GM19328 (cell line): ENCODE results near the gene STAG3.
"Not testable (repeated sequence)": the region's sequence is repeated elsewhere in the genome, so short reads cannot be mapped to it uniquely, and the experiment has no call there.

Experiments used
- ATAC-seq: cut with Tn5 transposase; IDR thresholded peaks from one replicate; pipeline ENCODE4 v1.9.1; 2021; ENCODE audit warnings: mild to moderate bottlenecking, moderate library complexity; ENCODE audit not compliant: unreplicated experiment

The STAG3 gene

DNA sequence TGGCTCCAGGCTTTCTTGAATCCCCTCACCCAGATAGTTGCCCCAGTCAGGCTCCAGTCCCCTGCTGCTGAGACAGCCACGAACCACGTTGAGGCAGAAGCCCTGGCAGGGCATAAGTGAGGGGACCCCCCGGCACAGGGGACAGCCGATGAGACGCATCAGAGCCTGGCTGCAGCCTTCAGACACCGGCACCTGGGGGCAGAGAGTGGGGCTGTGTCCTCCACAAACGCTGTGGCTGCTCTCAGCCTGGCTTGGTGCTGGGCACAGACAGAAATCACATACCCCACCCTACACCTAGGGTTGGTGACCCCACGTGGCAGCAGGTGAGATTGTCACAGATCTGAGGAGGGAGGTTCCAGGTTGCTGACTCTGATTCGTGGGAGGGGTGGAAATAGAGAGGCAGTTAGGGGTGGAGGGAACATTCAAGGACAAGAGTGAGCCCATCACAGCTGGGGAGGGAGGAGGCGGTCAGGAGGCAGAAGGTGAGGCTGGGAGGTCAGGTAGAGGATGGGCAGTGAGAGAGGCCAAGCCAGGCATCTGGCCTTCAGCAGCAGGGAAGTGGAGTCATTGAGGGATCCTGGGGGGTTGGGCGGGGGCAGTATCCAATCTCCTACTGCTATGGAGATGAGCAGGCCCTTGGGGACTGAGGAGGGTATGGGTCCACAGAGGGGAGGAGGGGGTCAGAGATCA lies 3.8 kb upstream of the STAG3 start:
- ATAC-seq = no peak

DNA sequence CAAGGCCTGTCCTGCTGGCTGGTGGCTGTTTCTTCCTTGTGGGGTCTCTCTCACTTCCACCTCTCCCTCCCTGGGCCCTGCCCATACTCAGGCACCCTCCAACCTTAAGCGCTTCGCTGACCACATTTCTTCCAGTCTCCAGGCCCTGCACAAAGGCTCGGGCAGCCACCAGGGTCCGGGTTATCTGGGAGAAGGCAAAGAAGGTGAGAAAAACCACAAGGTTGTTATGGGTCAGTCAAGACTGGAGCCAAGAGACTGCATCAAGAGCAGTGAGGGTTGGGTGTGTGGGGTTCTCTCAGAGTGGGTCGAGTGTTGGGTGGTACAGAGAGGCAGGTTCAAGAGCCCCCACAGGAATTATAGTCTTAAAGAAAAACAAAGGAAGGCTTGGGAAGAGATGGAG lies 3.1 kb upstream of the STAG3 start:
- no peak for ATAC-seq

DNA sequence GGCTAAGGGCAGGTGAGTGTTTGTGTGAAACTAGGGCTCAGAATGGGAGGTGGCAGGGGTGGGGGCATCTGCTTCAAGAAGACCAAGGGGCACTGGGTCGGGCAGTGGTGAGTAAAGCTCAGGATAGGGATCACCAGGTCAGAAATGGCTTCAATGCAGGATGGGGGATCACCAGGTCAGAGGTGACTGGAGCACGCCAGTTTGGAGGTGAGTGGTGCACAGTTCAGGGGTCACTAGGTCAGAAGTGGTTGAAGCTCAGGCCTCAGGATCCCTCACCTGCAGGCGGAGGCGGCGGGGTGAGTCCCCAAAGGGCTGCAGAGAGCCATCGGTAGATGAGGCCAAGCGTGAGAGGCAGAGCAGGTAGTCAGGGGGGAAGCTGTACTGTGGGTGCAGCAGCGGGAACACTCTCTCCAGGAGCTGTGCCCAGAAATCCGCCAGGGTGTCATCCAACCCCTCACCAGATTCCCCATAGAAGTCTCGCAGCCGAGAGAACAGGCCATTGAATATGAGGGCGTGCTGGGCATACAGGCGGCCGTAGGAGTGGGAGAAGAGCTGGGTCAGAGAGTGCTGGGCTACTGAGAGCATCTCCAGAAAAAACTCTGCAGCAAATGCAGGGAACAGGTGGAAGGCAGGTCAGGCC lies 2.3 kb upstream of the STAG3 start:
- no peak for ATAC-seq

DNA sequence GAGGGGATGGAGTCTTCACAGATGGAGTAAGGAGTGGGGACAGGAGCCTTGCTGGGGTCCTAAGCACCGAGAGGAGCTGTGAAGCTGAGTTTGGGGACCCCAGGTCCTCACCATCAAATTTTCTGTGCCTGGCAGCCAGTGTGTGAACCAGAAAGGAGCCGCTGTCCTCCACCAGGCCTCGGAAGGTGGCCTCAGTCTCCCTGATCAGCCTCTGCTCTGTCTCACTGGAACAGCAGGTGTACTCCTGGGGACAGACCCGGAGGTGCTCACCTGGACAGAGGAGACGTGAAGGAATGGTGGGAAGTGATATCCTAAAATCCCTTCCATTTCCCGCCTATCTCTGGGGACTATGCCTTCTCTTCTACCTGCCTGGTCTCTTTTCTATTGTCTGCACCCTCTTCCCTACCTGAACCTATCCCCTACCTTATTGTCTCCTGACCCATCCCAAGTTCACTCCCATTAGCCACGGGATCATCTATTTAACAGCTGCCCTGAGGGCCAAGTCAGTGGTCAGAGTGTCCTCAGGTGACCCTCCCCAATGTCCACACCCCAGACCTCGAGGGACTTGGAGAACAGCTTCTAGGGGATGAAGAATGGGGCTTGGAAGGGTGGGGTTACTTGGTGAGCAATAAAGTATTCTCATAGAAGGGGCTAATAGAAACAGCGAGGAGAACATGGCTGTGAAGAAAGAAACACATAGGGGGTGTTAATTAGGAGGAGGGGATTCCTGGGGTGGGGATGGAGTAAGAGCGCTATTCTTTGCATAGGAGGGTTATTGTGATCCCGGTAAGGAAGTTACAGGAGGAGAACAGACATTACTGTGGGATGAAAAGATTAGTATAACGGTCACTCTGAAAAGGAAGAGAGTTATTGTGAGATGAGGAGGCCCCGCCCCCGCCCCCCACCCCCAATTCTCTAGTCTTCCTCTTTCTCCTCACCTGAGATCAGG lies 1.3 kb upstream of the STAG3 start:
- no peak for ATAC-seq

DNA sequence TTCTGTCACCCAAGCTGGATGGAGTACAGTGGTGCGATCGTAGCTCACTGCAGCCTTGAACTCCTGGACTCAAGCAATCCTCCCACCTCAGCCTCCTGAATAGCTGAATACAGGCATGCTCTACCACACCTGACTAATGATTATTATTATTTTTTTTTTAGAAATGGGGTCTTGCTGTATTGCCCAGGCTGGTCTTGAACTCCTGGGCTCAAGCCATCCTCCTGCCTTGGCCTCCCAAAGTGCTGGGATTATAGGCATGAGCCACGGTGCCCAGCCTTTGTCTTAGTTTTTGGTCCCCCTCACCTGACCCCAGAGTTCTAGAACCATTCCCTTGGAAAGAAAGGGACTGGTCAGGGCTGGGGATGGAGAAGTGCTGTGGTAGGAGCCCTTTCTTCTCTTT lies 2.4 kb downstream of the STAG3 start:
- not testable (repeated sequence) for ATAC-seq

DNA sequence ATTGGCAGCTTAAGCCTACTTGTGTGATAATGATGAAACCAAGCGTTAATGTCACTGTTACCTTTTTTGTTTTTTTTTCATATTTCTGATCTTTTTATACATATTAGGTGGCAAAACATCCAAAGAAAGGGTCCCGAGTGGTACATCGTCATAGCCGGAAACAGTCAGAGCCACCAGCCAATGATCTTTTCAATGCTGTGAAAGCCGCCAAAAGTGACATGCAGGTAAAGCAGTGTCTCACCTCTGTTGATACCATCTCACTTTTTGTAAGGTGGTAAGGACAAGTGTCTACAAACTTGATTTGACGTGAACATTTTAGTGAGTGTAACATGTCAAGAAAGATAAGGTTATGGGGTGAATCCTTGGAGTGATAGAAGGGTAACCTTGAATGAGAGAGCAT lies 4.9 kb downstream of the STAG3 start:
- not testable (repeated sequence) for ATAC-seq

DNA sequence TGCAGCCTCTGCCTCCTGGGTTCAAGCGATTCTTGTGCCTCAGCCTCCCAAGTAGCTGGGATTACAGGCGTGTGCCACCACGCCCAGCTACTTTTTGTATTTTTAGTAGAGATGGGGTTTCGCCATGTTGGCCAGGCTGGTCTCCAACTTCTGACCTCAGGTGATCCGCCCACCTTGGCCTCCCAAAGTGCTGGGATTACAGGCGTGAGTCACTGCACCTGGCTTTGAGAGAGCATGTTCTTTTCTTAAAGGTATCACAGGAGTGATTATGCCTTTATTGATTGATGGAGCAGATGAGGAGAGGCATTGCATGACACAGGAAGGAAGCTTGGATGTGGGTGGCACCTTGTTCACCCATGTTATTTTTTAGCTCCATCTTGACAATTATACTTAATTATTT lies 5.4 kb downstream of the STAG3 start:
- ATAC-seq = not testable (repeated sequence)

DNA sequence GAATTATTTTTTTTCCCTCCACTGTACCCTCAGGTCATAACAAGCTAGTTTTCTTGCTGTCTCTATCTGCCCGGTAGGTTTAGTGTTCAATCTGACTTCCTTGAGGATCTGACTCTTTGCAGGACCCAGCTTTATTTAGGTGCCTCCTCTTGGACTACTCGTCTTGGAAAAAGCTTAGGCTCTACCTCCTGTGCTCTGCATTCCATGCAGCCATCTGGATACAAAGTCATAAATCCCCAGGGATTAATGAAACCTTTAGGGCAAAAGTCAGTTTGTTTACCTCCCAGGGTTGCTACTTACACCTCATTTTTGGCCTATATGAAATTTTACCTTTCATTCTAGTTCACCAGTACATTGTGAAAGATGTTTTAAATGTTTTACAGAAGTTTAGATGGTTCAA lies 8.0 kb downstream of the STAG3 start:
- ATAC-seq = no peak

DNA sequence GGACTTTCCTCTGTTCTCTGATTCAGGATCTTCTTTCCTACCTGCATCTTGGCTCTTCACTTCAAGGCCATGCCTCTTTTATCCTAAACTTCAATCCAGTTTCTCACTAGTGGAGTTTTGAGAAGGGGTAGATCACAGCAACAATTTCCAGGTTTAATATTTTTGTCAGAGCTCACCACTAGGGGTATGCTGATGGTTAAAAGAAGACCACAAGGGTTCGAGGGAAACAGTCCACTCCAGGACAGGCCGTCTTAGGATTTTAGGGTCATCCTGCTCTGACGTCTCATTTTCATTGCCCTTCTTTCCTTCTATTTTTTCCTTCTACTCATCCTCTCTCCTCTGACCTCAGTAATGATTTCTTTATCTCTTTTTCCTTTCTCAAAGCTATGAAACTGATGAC lies 11.3 kb downstream of the STAG3 start:
- no peak for ATAC-seq

DNA sequence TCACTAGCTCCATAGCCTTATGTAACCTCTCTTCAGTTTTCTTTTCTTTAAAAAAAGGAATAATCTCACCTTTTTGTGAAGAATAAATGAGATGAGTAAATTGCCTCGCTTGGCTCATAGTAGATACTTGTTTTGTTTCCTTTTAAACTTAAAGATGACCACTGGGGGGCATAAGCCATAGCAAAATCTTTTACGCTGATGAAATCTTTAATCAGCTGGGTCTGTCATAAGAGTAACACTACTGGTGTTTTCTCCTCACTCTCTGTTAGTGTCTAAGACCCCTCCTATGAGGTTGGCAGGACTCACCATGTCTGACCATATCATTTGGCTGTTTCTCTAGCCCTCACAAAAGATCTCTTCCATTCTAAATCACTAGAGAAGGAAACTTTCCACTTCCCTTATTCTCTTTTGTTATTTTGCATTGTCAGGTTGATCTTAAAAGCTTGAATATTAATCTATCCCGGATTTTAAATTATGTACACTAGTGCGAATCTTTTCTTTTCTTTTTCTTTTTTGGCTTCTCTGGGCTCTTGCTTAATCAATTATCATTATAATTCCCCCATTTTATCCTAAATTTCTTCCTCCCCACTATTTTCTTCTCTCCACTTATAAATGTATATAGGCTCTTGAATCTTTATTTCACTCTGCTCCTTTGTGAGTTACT lies 12.5 kb downstream of the STAG3 start:
- ATAC-seq = no peak

DNA sequence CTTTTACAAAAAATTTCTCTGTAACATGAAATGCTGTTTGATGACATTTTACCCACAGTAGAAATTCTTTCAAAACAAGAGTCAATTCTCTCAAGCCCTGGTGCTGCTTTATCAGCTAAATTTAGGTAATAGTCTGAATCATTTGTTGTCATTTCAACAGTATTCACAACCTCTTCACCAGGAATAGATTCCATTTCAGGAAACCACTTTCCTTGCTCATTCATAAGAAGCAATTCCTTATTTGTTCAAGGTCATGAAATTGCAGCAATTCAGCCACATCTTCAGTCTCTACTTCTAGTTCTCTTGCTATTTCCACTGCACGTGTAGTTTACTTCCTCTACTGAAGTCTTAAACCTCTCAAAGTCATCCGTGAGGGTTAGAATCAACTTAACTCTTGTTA lies 14.1 kb downstream of the STAG3 start:
- no peak for ATAC-seq

DNA sequence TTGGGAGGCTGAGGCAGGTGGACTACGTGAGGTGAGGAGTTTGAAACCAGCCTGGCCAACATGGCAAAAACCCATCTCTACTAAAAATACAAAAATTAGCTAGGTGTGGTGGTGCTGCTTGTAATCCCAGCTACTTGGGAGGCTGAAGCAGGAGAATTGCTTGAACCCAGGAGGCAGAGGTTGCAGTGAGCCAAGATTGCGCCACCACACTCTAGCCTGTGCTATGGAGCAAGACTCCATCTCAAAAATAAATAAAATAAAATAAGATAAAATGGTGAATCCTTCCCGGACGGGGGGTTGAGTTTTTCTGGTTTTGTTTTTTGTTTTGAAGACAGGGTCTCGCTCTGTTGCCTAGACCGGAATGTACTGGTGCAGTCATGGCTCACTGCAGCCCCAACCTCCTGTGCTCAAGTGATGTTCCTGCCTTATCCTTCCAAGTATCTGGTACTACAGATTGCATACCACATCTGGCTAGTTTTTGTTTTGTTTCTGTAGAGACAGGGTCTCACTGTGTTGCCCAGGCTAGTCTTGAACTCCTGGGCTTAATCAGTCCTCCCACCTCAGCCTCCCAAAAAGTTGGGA lies 14.7 kb downstream of the STAG3 start:
- not testable (repeated sequence) for ATAC-seq

DNA sequence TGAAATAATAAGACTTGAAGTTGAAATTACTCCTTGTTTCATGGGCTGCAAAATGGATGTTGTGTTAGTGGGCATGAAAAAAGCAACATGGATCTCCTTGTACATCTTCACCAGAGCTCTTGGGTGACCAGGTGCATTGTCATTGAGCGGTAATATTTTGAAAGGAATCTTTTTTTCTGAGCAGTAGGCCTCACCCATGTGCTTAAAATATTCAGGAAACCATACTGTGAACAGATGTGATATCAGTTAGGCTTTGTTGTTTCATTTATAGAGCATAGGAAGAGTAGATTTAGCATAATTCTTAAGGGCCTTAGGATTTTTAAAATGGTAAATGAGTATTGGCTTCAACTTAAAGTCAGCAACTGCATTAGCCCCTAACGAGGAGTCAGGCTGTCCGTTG lies 15.3 kb downstream of the STAG3 start:
- ATAC-seq = no peak

DNA sequence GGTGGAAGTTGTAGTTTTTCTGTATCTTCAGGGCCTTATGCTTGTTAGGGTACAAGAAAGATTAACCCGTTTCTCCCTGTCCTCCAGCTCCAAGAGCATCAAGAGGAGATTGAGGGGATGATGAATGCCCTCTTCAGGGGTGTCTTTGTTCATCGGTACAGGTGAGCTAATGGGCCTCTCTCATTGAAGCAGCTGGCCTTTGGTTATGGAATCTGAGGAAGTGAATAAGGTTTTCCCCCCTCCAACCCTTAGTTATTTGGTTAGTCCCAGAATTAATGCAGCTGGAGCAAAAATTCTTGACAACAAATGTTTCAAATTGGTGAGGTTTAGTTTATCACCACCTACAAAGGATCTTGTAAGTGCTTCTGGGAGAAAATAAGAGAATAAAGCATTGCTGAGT lies 17.5 kb downstream of the STAG3 start:
- no peak for ATAC-seq

DNA sequence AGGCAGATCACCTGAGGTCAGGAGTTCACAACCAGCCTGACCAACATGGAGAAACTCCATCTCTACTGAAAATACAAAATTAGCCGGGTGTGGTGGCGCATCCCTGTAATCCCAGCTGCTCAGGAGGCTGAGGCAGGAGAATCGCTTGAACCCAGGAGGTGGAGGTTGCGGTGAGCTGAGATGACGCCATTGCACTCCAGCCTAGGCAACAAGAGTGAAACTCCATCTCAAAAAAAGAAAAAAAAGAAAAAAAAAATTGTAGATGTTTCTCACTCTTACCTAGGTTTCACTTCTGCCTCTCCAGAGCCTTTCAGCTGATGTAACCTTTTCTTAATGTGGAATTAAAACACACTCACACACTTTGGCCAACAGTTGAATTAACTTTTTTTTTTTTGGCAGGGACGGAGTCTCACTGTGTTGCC lies 18.2 kb downstream of the STAG3 start:
- not testable (repeated sequence) for ATAC-seq

DNA sequence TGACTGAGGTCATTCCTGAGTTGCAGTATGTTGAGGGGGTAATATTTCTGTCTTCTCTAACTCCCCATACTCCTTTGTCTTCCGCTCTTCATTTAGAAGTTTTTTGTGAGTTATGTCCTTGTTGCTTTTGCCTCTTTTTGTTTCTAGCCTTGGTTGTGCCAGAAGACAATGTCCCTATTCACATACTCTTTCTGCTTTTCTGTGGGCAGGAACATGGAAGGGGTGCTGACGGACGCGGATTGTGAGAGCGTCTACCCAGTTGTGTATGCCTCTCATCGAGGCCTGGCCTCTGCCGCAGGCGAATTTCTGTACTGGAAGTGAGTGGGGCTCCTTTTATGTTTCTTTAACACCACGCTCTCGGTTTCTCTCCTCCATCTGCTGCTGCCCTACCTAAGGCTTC lies 20.5 kb downstream of the STAG3 start:
- no peak for ATAC-seq

DNA sequence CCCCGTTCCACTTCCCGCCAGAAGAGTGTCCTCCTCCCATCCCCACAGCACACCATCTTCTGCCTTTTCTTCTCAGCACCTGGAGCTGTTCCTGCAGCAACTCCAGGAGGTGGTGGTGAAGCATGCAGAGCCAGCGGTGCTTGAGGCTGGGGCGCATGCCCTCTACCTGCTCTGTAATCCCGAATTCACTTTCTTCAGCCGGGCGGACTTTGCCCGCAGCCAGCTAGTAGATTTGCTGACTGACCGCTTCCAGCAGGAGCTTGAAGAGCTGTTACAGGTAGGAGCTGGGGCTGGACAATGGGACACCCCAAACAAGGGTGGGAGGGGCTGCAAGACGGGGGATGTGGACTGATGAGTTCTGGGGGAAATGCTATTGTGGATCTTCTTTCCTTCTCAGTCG lies 23.0 kb downstream of the STAG3 start:
- no peak for ATAC-seq

DNA sequence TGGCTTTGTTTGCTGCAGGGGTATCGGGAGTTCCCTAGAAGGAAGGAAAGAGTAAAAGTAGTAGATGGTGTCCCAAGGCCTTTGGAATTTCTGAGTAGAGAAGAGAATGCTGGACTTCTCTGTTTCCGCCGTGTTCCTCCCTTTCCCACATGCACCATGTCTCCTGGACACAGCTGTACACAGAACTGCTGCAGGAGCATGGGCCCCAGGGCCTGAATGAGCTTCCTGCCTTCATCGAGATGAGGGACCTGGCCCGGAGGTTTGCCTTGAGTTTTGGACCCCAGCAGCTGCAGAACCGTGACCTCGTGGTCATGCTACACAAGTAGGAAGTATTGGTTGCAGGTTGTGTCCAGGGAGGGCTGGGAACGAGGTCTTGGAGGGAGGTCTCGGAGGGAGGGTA lies 26.7 kb downstream of the STAG3 start:
- no peak for ATAC-seq

DNA sequence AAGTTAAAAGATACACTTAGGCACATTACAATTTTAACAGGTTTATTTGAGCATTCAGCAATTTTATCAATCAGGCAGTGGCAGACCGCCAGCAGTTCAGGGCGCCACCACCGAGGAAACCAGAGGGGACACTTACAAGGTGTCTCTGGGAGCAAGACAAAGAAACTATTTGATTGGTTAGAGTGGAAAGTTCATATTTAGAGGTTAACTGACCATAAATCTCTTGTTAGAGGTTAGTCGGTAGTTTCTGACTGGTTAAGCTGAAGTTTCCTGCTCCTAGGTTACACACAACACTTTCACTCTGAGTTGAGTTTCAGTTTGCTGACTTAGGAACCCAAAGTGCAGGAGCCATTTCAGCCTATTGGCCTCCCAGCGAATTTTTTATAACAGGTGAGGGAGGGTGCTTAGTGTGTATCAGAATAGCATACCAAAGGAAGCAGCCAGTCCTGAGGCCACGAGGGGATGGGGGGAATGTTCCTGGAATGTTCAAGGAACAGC lies 31.2 kb downstream of the STAG3 start:
- no peak for ATAC-seq

DNA sequence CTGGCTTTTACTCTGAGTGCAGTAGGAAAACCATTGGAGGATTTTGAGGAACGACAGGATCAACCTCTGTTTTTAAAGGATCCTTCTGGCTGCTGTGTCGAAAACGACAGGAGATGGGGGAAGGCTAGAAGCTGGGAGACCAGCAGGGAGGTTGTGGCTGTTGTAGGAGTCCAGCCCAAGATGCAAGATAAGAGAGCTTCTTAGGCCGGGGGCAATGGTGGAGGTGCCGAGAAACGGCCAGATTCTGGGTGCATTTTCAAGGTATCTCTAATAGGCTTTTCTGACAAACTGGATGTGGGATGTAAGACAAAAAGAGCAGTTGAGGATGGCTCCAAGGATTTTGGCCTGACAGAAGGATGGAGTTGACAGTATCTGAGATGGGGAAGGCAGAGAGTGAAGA lies 31.8 kb downstream of the STAG3 start:
- no peak for ATAC-seq

DNA sequence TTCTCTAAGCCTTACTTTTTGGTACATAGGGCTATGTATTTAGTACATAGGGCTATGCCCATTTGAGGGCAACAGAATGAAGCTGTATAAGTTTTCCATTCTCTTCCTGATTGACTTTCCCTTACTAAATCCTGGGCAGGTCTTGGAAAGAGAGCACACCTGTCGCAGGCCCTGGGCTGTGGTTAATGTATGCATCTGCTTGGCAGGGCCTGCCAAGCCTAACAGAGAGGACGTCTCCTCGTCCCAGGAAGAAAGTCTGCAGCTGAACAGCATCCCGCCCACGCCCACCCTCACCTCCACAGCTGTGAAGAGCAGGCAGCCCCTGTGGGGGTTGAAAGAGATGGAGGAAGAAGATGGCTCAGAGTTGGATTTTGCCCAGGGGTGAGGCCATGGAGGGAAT lies 33.1 kb downstream of the STAG3 start:
- ATAC-seq = no peak
